ENCODE data around the gene TMIGD1. TPM values are rescaled to one million over a fixed set of nuclear protein-coding genes. Genes with fewer than 3 reads are reported as not detected.

TMIGD1 gene
- polyA plus RNA-seq, 2 donors: not detected

- no peaks in the 10 kb centered on the region for H3K27me3 ChIP-seq (ENCODE audit: control insufficient read depth in 1 of 2, insufficient read depth in 2 of 2, low read length in 2 of 2)
- no peak overlapping the region for H3K27ac ChIP-seq (ENCODE audit: low read depth in 2 of 2, low read length in 1 of 2)
- H3K36me3 ChIP-seq (ENCODE audit: control insufficient read depth in 2 of 2, insufficient read depth in 2 of 2, low read length in 1 of 2): no peaks in the 10 kb centered on the region
- H3K4me1 ChIP-seq (ENCODE audit: control insufficient read depth in 2 of 2, insufficient read depth in 2 of 2, low read length in 1 of 2): no peaks in the 10 kb centered on the region
- WGBS, 2 donors: 27 to 42% methylated on average over 3 of the region's 3 CpGs
- H3K9me3 ChIP-seq (ENCODE audit: control insufficient read depth in 2 of 2, insufficient read depth in 1 of 2, low read depth in 1 of 2, low read length in 1 of 2): no peaks in the 10 kb centered on the region
- H3K4me3 ChIP-seq (ENCODE audit: low read depth in 1 of 2, low read length in 2 of 2): no peak overlapping the region
Measured at GRCh38 chr17:30318155-30318554, 15.7 kb downstream of the TMIGD1 start.

GRCh38 chr17:30316736-30317135, 17.1 kb downstream of the TMIGD1 start:
- Histone ChIP-seq H3K36me3 (ENCODE audit: control insufficient read depth in 2 of 2, insufficient read depth in 2 of 2, low read length in 1 of 2) (no peaks in the 10 kb centered on the region), H3K4me3 (ENCODE audit: low read depth in 1 of 2, low read length in 2 of 2) (no peak overlapping the region), H3K27ac (ENCODE audit: low read depth in 2 of 2, low read length in 1 of 2) (no peak overlapping the region), H3K27me3 (ENCODE audit: control insufficient read depth in 1 of 2, insufficient read depth in 2 of 2, low read length in 2 of 2) (no peaks in the 10 kb centered on the region), H3K4me1 (ENCODE audit: control insufficient read depth in 2 of 2, insufficient read depth in 2 of 2, low read length in 1 of 2) (no peaks in the 10 kb centered on the region), H3K9me3 (ENCODE audit: control insufficient read depth in 2 of 2, insufficient read depth in 1 of 2, low read depth in 1 of 2, low read length in 1 of 2) (no peaks in the 10 kb centered on the region)
- 96% methylated on average over 1 of the region's 1 CpG for WGBS, 2 donors

- Histone ChIP-seq H3K27ac (ENCODE audit: low read depth in 2 of 2, low read length in 1 of 2) (no peak overlapping the region), H3K36me3 (ENCODE audit: control insufficient read depth in 2 of 2, insufficient read depth in 2 of 2, low read length in 1 of 2) (no peaks in the 10 kb centered on the region), H3K27me3 (ENCODE audit: control insufficient read depth in 1 of 2, insufficient read depth in 2 of 2, low read length in 2 of 2) (no peaks in the 10 kb centered on the region), H3K4me1 (ENCODE audit: control insufficient read depth in 2 of 2, insufficient read depth in 2 of 2, low read length in 1 of 2) (no peaks in the 10 kb centered on the region), H3K4me3 (ENCODE audit: low read depth in 1 of 2, low read length in 2 of 2) (no peak overlapping the region), H3K9me3 (ENCODE audit: control insufficient read depth in 2 of 2, insufficient read depth in 1 of 2, low read depth in 1 of 2, low read length in 1 of 2) (no peaks in the 10 kb centered on the region)
- 69 to 75% methylated on average over 2 of the region's 2 CpGs for WGBS, 2 donors
Measured at GRCh38 chr17:30315106-30315505, 18.8 kb downstream of the TMIGD1 start.

- Histone ChIP-seq H3K4me1 (ENCODE audit: control insufficient read depth in 2 of 2, insufficient read depth in 2 of 2, low read length in 1 of 2) (no peaks in the 10 kb centered on the region), H3K27me3 (ENCODE audit: control insufficient read depth in 1 of 2, insufficient read depth in 2 of 2, low read length in 2 of 2) (no peaks in the 10 kb centered on the region), H3K36me3 (ENCODE audit: control insufficient read depth in 2 of 2, insufficient read depth in 2 of 2, low read length in 1 of 2) (no peaks in the 10 kb centered on the region), H3K4me3 (ENCODE audit: low read depth in 1 of 2, low read length in 2 of 2) (no peak overlapping the region), H3K27ac (ENCODE audit: low read depth in 2 of 2, low read length in 1 of 2) (no peak overlapping the region), H3K9me3 (ENCODE audit: control insufficient read depth in 2 of 2, insufficient read depth in 1 of 2, low read depth in 1 of 2, low read length in 1 of 2) (no peaks in the 10 kb centered on the region)
- 68 to 78% methylated on average over 1 of the region's 1 CpG for WGBS, 2 donors
Measured at GRCh38 chr17:30314474-30314873, 19.4 kb downstream of the TMIGD1 start.

- no peak overlapping the region for H3K4me3 ChIP-seq (ENCODE audit: low read depth in 1 of 2, low read length in 2 of 2)
- H3K4me1 ChIP-seq (ENCODE audit: control insufficient read depth in 2 of 2, insufficient read depth in 2 of 2, low read length in 1 of 2): no peaks in the 10 kb centered on the region
- H3K36me3 ChIP-seq (ENCODE audit: control insufficient read depth in 2 of 2, insufficient read depth in 2 of 2, low read length in 1 of 2): no peaks in the 10 kb centered on the region
- no peak overlapping the region for H3K27ac ChIP-seq (ENCODE audit: low read depth in 2 of 2, low read length in 1 of 2)
- WGBS, 2 donors: 52% methylated on average over 2 of the region's 2 CpGs
- H3K9me3 ChIP-seq (ENCODE audit: control insufficient read depth in 2 of 2, insufficient read depth in 1 of 2, low read depth in 1 of 2, low read length in 1 of 2): no peaks in the 10 kb centered on the region
- H3K27me3 ChIP-seq (ENCODE audit: control insufficient read depth in 1 of 2, insufficient read depth in 2 of 2, low read length in 2 of 2): no peaks in the 10 kb centered on the region
Measured at GRCh38 chr17:30312226-30312625, 21.6 kb downstream of the TMIGD1 start.

GRCh38 chr17:30310562-30310961, 23.3 kb downstream of the TMIGD1 start:
- H3K27me3 ChIP-seq (ENCODE audit: control insufficient read depth in 1 of 2, insufficient read depth in 2 of 2, low read length in 2 of 2): no peaks in the 10 kb centered on the region
- H3K36me3 ChIP-seq (ENCODE audit: control insufficient read depth in 2 of 2, insufficient read depth in 2 of 2, low read length in 1 of 2): no peaks in the 10 kb centered on the region
- no peak overlapping the region for H3K27ac ChIP-seq (ENCODE audit: low read depth in 2 of 2, low read length in 1 of 2)
- no peak overlapping the region for H3K4me3 ChIP-seq (ENCODE audit: low read depth in 1 of 2, low read length in 2 of 2)
- no peaks in the 10 kb centered on the region for H3K9me3 ChIP-seq (ENCODE audit: control insufficient read depth in 2 of 2, insufficient read depth in 1 of 2, low read depth in 1 of 2, low read length in 1 of 2)
- no peaks in the 10 kb centered on the region for H3K4me1 ChIP-seq (ENCODE audit: control insufficient read depth in 2 of 2, insufficient read depth in 2 of 2, low read length in 1 of 2)
- 94 to 97% methylated on average over 2 of the region's 2 CpGs for WGBS, 2 donors

GRCh38 chr17:30309591-30309990, 24.3 kb downstream of the TMIGD1 start:
- Histone ChIP-seq H3K4me1 (ENCODE audit: control insufficient read depth in 2 of 2, insufficient read depth in 2 of 2, low read length in 1 of 2) (no peaks in the 10 kb centered on the region), H3K27me3 (ENCODE audit: control insufficient read depth in 1 of 2, insufficient read depth in 2 of 2, low read length in 2 of 2) (no peaks in the 10 kb centered on the region), H3K9me3 (ENCODE audit: control insufficient read depth in 2 of 2, insufficient read depth in 1 of 2, low read depth in 1 of 2, low read length in 1 of 2) (no peaks in the 10 kb centered on the region), H3K4me3 (ENCODE audit: low read depth in 1 of 2, low read length in 2 of 2) (no peak overlapping the region), H3K27ac (ENCODE audit: low read depth in 2 of 2, low read length in 1 of 2) (no peak overlapping the region), H3K36me3 (ENCODE audit: control insufficient read depth in 2 of 2, insufficient read depth in 2 of 2, low read length in 1 of 2) (no peaks in the 10 kb centered on the region)
- 90 to 94% methylated on average over 6 of the region's 6 CpGs for WGBS, 2 donors

GRCh38 chr17:30308406-30308805, 25.5 kb downstream of the TMIGD1 start:
- H3K27ac ChIP-seq (ENCODE audit: low read depth in 2 of 2, low read length in 1 of 2): no peak overlapping the region
- H3K4me1 ChIP-seq (ENCODE audit: control insufficient read depth in 2 of 2, insufficient read depth in 2 of 2, low read length in 1 of 2): no peaks in the 10 kb centered on the region
- no peaks in the 10 kb centered on the region for H3K9me3 ChIP-seq (ENCODE audit: control insufficient read depth in 2 of 2, insufficient read depth in 1 of 2, low read depth in 1 of 2, low read length in 1 of 2)
- H3K27me3 ChIP-seq (ENCODE audit: control insufficient read depth in 1 of 2, insufficient read depth in 2 of 2, low read length in 2 of 2): no peaks in the 10 kb centered on the region
- no peak overlapping the region for H3K4me3 ChIP-seq (ENCODE audit: low read depth in 1 of 2, low read length in 2 of 2)
- WGBS, 2 donors: 76 to 80% methylated on average over 2 of the region's 2 CpGs
- H3K36me3 ChIP-seq (ENCODE audit: control insufficient read depth in 2 of 2, insufficient read depth in 2 of 2, low read length in 1 of 2): no peaks in the 10 kb centered on the region

GRCh38 chr17:30304778-30305177, 29.1 kb downstream of the TMIGD1 start:
- no peaks in the 10 kb centered on the region for H3K27me3 ChIP-seq (ENCODE audit: control insufficient read depth in 1 of 2, insufficient read depth in 2 of 2, low read length in 2 of 2)
- H3K36me3 ChIP-seq (ENCODE audit: control insufficient read depth in 2 of 2, insufficient read depth in 2 of 2, low read length in 1 of 2): no peaks in the 10 kb centered on the region
- H3K4me1 ChIP-seq (ENCODE audit: control insufficient read depth in 2 of 2, insufficient read depth in 2 of 2, low read length in 1 of 2): no peaks in the 10 kb centered on the region
- 77 to 84% methylated on average over 3 of the region's 3 CpGs for WGBS, 2 donors
- H3K4me3 ChIP-seq (ENCODE audit: low read depth in 1 of 2, low read length in 2 of 2): no peak overlapping the region
- no peaks in the 10 kb centered on the region for H3K9me3 ChIP-seq (ENCODE audit: control insufficient read depth in 2 of 2, insufficient read depth in 1 of 2, low read depth in 1 of 2, low read length in 1 of 2)
- no peak overlapping the region for H3K27ac ChIP-seq (ENCODE audit: low read depth in 2 of 2, low read length in 1 of 2)

- Histone ChIP-seq H3K9me3 (ENCODE audit: control insufficient read depth in 2 of 2, insufficient read depth in 1 of 2, low read depth in 1 of 2, low read length in 1 of 2) (no peaks in the 10 kb centered on the region), H3K27ac (ENCODE audit: low read depth in 2 of 2, low read length in 1 of 2) (no peak overlapping the region), H3K36me3 (ENCODE audit: control insufficient read depth in 2 of 2, insufficient read depth in 2 of 2, low read length in 1 of 2) (no peaks in the 10 kb centered on the region), H3K4me3 (ENCODE audit: low read depth in 1 of 2, low read length in 2 of 2) (no peak overlapping the region), H3K27me3 (ENCODE audit: control insufficient read depth in 1 of 2, insufficient read depth in 2 of 2, low read length in 2 of 2) (no peaks in the 10 kb centered on the region), H3K4me1 (ENCODE audit: control insufficient read depth in 2 of 2, insufficient read depth in 2 of 2, low read length in 1 of 2) (no peaks in the 10 kb centered on the region)
- 76 to 81% methylated on average over 3 of the region's 3 CpGs for WGBS, 2 donors
Measured at GRCh38 chr17:30302241-30302640, 31.6 kb downstream of the TMIGD1 start.

Data from esophagus (tissue), 2 donors.